HepG2 (cell line): Measurements from ENCODE around the gene GCM1. TPM values are rescaled to one million over a fixed set of nuclear protein-coding genes. Genes with fewer than 3 reads are reported as not detected.

Experiments
- ATF1 ChIP-seq: IDR thresholded peaks from 2 replicates; pipeline ENCODE4 v1.6.1; 2016; ENCODE audit warnings: mild to moderate bottlenecking, control low read depth
- ETS1 ChIP-seq: sonication (generic); formaldehyde crosslinking; IDR thresholded peaks from 2 replicates; pipeline ENCODE4 v1.4.0; 2020; ENCODE audit warnings: missing genetic modification reagents
- FOXA1 ChIP-seq, 2 experiments: fragments of 450-650 bp in 1 of 2; sonication (generic) in 1 of 2; formaldehyde crosslinking in 1 of 2; IDR thresholded peaks; 2 replicates each; pipeline versions ENCODE4 v1.4.0 to v1.6.1; 2016 to 2020; ENCODE audit warnings: missing genetic modification reagents in 1 of 2
- MEIS2 ChIP-seq: sonication (generic); formaldehyde crosslinking; IDR thresholded peaks from 2 replicates; pipeline ENCODE4 v1.9.0; 2021; ENCODE audit warnings: mild to moderate bottlenecking, missing genetic modification reagents
- RBFOX2 ChIP-seq: fragments of 200-400 bp; formaldehyde crosslinking; IDR thresholded peaks from 2 replicates; pipeline ENCODE4 v1.6.1; 2017; ENCODE audit warnings: low read depth, mild to moderate bottlenecking, low read length
- RNF219 ChIP-seq: sonication (generic); formaldehyde crosslinking; IDR thresholded peaks from 2 replicates; pipeline ENCODE4 v1.5.0; 2020; ENCODE audit warnings: mild to moderate bottlenecking, missing genetic modification reagents
- SAFB2 ChIP-seq: sonication (generic); formaldehyde crosslinking; IDR thresholded peaks from 2 replicates; pipeline ENCODE4 v1.5.1; 2020; ENCODE audit warnings: missing genetic modification reagents, low read depth, mild to moderate bottlenecking, borderline replicate concordance
- SAP130 ChIP-seq: IDR thresholded peaks from 2 replicates; pipeline ENCODE4 v1.6.1; 2016; ENCODE audit warnings: low read depth
- SMYD3 ChIP-seq: sonication (generic); formaldehyde crosslinking; IDR thresholded peaks from 2 replicates; pipeline ENCODE4 v1.8.1; 2023; ENCODE audit warnings: mild to moderate bottlenecking, missing genetic modification reagents
- ZBTB2 ChIP-seq: sonication (generic); formaldehyde crosslinking; IDR thresholded peaks from 2 replicates; pipeline ENCODE4 v1.8.0; 2022; ENCODE audit warnings: low read depth, missing genetic modification reagents
- ZNF101 ChIP-seq: sonication (generic); formaldehyde crosslinking; IDR thresholded peaks from 2 replicates; pipeline ENCODE4 v1.4.0; 2020; ENCODE audit warnings: mild to moderate bottlenecking, low read depth, missing genetic modification reagents, borderline replicate concordance
- ZNF331 ChIP-seq: sonication (generic); formaldehyde crosslinking; IDR thresholded peaks from 2 replicates; pipeline ENCODE4 v1.4.0; 2020; ENCODE audit warnings: missing genetic modification reagents
- ZNF496 ChIP-seq: sonication (generic); formaldehyde crosslinking; IDR thresholded peaks from 2 replicates; pipeline ENCODE4 v1.8.1; 2023; ENCODE audit warnings: mild to moderate bottlenecking, moderate library complexity, missing genetic modification reagents; ENCODE audit not compliant: insufficient replicate concordance
- ZNF513 ChIP-seq: sonication (generic); formaldehyde crosslinking; conservative IDR thresholded peaks from 2 replicates; pipeline ENCODE4 v1.5.0; 2020; ENCODE audit warnings: missing genetic modification reagents
- ZNF546 ChIP-seq: sonication (generic); formaldehyde crosslinking; conservative IDR thresholded peaks from 2 replicates; pipeline ENCODE4 v1.8.1; 2023; ENCODE audit warnings: mild to moderate bottlenecking, missing genetic modification reagents
- ZNF687 ChIP-seq: sonication (generic); formaldehyde crosslinking; IDR thresholded peaks from 2 replicates; pipeline ENCODE4 v1.5.1; 2020; ENCODE audit warnings: mild to moderate bottlenecking, missing genetic modification reagents, moderate library complexity
- ZNF781 ChIP-seq: sonication (generic); formaldehyde crosslinking; IDR thresholded peaks from 2 replicates; pipeline ENCODE4 v1.5.1; 2020; ENCODE audit warnings: borderline replicate concordance, mild to moderate bottlenecking, missing genetic modification reagents; ENCODE audit errors: not compliant biosample characterization
- polyA plus RNA-seq, 8 experiments: library from polyadenylated mRNA; depleted of rRNA in 3 of 8; stranded (reverse) in 7 of 8; unstranded in 1 of 8; fragments of >200 nt; fragmentation: Illumina TruSeq in 4 of 8; extraction: Trizol in 4 of 8; gene quantifications; 2 replicates each; pipeline versions ENCODE4 v1.2.1 to v1.2.3, GENCODE V29; 2011 to 2016; ENCODE audit warnings: low read depth in 4 of 8, missing spikeins in 1 of 8, mixed read lengths in 1 of 8; ENCODE audit not compliant: insufficient read depth in 1 of 8
- total RNA-seq, 5 experiments: library from RNA; depleted of rRNA; stranded (reverse); fragments of >200 nt; fragmentation: Illumina TruSeq; extraction: Trizol; gene quantifications; 2 replicates each; pipeline ENCODE4 v1.2.3, GENCODE V29; 2016; ENCODE audit warnings: low read depth in 1 of 5

Gene GCM1
- total and polyA plus RNA-seq, 2 of the 13 experiments (the other 11 are each of a cell fraction or from before 2014, with no cell fraction given): 0.04 to 0.13 TPM

- no peak for TF ChIP-seq ZNF546
- TF ChIP-seq ZNF331 (CRISPR knock-in tag): peak; percentile 92
- TF ChIP-seq ZNF513 (CRISPR knock-in tag): no peak
- TF ChIP-seq SAP130 (CRISPR knock-in tag): peak; percentile 85
- TF ChIP-seq ATF1 (CRISPR knock-in tag): peak; percentile 72
- TF ChIP-seq SAFB2 (CRISPR knock-in tag): no peak
- TF ChIP-seq ETS1 (CRISPR knock-in tag): no peak
- TF ChIP-seq ZNF781: no peak
- no peak for TF ChIP-seq ZBTB2 (CRISPR knock-in tag)
- TF ChIP-seq ZNF687: no peak
- TF ChIP-seq ZNF101 (CRISPR knock-in tag): 0 out of 2 replicates have a peak, but pooled peaks have one; percentile 64
- TF ChIP-seq RNF219 (CRISPR knock-in tag): peak; percentile 91; the same call in 1 of the 2 replicates
- TF ChIP-seq RBFOX2: no peak
- TF ChIP-seq ZNF496 (CRISPR knock-in tag): no peak
- TF ChIP-seq FOXA1 (IDR thresholded peaks at IDR 0.05): no peak
- peak; percentile 70 for TF ChIP-seq FOXA1 (CRISPR knock-in tag; IDR thresholded peaks at IDR 0.05)
- TF ChIP-seq MEIS2 (CRISPR knock-in tag): peak; percentile 88
- peak; percentile 70; the same call in 1 of the 2 replicates for TF ChIP-seq SMYD3 (CRISPR knock-in tag)
These were observed 13.9 kb downstream of the GCM1 start (continued) for GRCh38 chr6:53134601-53135235.
